H1 (cell line): ENCODE results near the gene TACR2. TPM values are rescaled to one million over a fixed set of nuclear protein-coding genes. Genes with fewer than 3 reads are reported as not detected.

Experiments used
- CTCF ChIA-PET: fragments of 300-600 bp; sonication (Branson Sonifier 250); formaldehyde crosslinking; loops from one replicate; lab custom pipeline; 2021; ENCODE audit not compliant: partially characterized antibody; lab: Charles Lee
- POLR2A ChIA-PET: fragments of 300-600 bp; sonication (Branson Sonifier 250); formaldehyde crosslinking; loops from one replicate; lab custom pipeline; 2021; ENCODE audit warnings: inconsistent platforms; ENCODE audit not compliant: partially characterized antibody; lab: Charles Lee
- DNase-seq, 2 experiments: peaks; one replicate each; pipeline versions ENCODE4 v3.0.0 to v3.0.0-alpha.2; 2010 to 2022; ENCODE audit warnings: low spot score in 2 of 2, low read depth in 1 of 2, mixed read lengths in 1 of 2
- FAIRE-seq: peaks from 2 replicates; lab custom pipeline; 2011; peaks lifted over from hg19 to GRCh38; lab: Jason Lieb, UNC
- H2AFZ ChIP-seq: 2 replicates; pipeline ENCODE4 v1.8.1; 2012; ENCODE audit warnings: low read length, inconsistent platforms
- H2AK5ac ChIP-seq: 2 replicates; pipeline ENCODE4 v1.6.1; 2013; ENCODE audit warnings: low read depth, low read length
- H2BK120ac ChIP-seq: replicated peaks from 2 replicates; pipeline ENCODE3; 2013; ENCODE audit warnings: low read depth, low read length, inconsistent platforms
- H2BK12ac ChIP-seq: 2 replicates; pipeline ENCODE4 v1.6.1; 2013; ENCODE audit warnings: low read depth, low read length
- H2BK15ac ChIP-seq: 2 replicates; pipeline ENCODE4 v1.6.1; 2013; ENCODE audit warnings: low read length
- H2BK20ac ChIP-seq: 2 replicates; pipeline ENCODE4 v1.6.1; 2013; ENCODE audit warnings: low read length
- H2BK5ac ChIP-seq: 2 replicates; pipeline ENCODE4 v1.6.1; 2013; ENCODE audit warnings: low read depth, low read length
- H3K14ac ChIP-seq: 2 replicates; pipeline ENCODE4 v1.6.1; 2013; ENCODE audit warnings: inconsistent platforms; ENCODE audit not compliant: insufficient read length
- H3K18ac ChIP-seq: 2 replicates; pipeline ENCODE4 v1.6.1; 2013; ENCODE audit warnings: low read length; ENCODE audit errors: extremely low read depth
- H3K23ac ChIP-seq: 2 replicates; pipeline ENCODE4 v1.6.1; 2013; ENCODE audit warnings: inconsistent platforms; ENCODE audit not compliant: insufficient read length
- H3K23me2 ChIP-seq: 2 replicates; pipeline ENCODE4 v1.6.1; 2013; ENCODE audit warnings: low read depth, low read length
- H3K27ac ChIP-seq: 2 replicates; pipeline ENCODE4 v1.6.1; 2011; ENCODE audit warnings: low read depth, low read length, inconsistent platforms
- H3K27me3 ChIP-seq, 4 experiments: replicated peaks in 1 of 4; 1 replicate in 1 of 4; 2 replicates in 3 of 4; pipeline versions ENCODE4 v1.6.1 to v1.8.1; 2011 to 2013; ENCODE audit warnings: low read length in 3 of 4, mild to moderate bottlenecking in 3 of 4, inconsistent platforms in 2 of 4, mixed read lengths in 2 of 4, moderate library complexity in 1 of 4; ENCODE audit not compliant: control insufficient read depth in 3 of 4, insufficient read depth in 3 of 4; ENCODE audit errors: extremely low read depth in 1 of 4
- H3K36me3 ChIP-seq, 4 experiments: 2 replicates each; pipeline versions ENCODE4 v1.6.1 to v1.8.1; 2011 to 2013; ENCODE audit warnings: mild to moderate bottlenecking in 4 of 4, low read length in 3 of 4, moderate library complexity in 2 of 4, control low read depth in 1 of 4, inconsistent platforms in 1 of 4; ENCODE audit not compliant: insufficient read depth in 4 of 4, control insufficient read depth in 2 of 4
- H3K4ac ChIP-seq: replicated peaks from 2 replicates; pipeline ENCODE3; 2013; ENCODE audit warnings: low read length, low read depth, mixed read lengths, inconsistent platforms; ENCODE audit not compliant: insufficient read length
- H3K4me1 ChIP-seq, 4 experiments: replicated peaks in 1 of 4; 1 replicate in 1 of 4; 2 replicates in 3 of 4; pipeline versions ENCODE4 v1.6.1 to v1.8.1; 2011 to 2013; ENCODE audit warnings: low read length in 3 of 4, inconsistent platforms in 2 of 4, mixed read lengths in 1 of 4; ENCODE audit not compliant: insufficient read depth in 4 of 4, control insufficient read depth in 3 of 4
- H3K4me2 ChIP-seq, 2 experiments: 2 replicates each; pipeline versions ENCODE4 v1.6.1 to v1.8.1; 2011 to 2013; ENCODE audit warnings: low read depth in 2 of 2, low read length in 2 of 2, control low read depth in 1 of 2, inconsistent platforms in 1 of 2, mild to moderate bottlenecking in 1 of 2; ENCODE audit not compliant: insufficient read depth in 1 of 2
- H3K4me3 ChIP-seq, 4 experiments: fragments of 200-600, 300-600 bp in 1 of 4; sonication (generic), shearing (Covaris generic), sonication (Bioruptor Twin) in 1 of 4; 2 replicates each; pipeline versions ENCODE4 v1.5.1 to v1.8.1; 2011 to 2016; ENCODE audit warnings: low read length in 4 of 4, low read depth in 3 of 4, control low read depth in 2 of 4, inconsistent platforms in 2 of 4, mild to moderate bottlenecking in 2 of 4, mixed read lengths in 1 of 4, moderate library complexity in 1 of 4; ENCODE audit not compliant: insufficient read depth in 2 of 4; ENCODE audit errors: extremely low read depth in 1 of 4
- H3K56ac ChIP-seq: replicated peaks from 2 replicates; pipeline ENCODE3; 2013; ENCODE audit warnings: low read depth, mild to moderate bottlenecking, mixed read lengths, low read length, inconsistent platforms; ENCODE audit not compliant: insufficient read length
- H3K79me1 ChIP-seq: 2 replicates; pipeline ENCODE4 v1.6.1; 2013; ENCODE audit warnings: low read depth, low read length, control low read depth
- H3K79me2 ChIP-seq, 2 experiments: 2 replicates each; pipeline versions ENCODE4 v1.6.1 to v1.8.1; 2012 to 2013; ENCODE audit warnings: low read length in 2 of 2, mild to moderate bottlenecking in 2 of 2, inconsistent platforms in 1 of 2; ENCODE audit not compliant: insufficient read depth in 2 of 2, control insufficient read depth in 1 of 2
- H3K9ac ChIP-seq, 4 experiments: replicated peaks in 1 of 4; 1 replicate in 1 of 4; 2 replicates in 3 of 4; pipeline versions ENCODE4 v1.6.1 to v1.8.1; 2011 to 2013; ENCODE audit warnings: low read depth in 3 of 4, low read length in 3 of 4, control low read depth in 2 of 4, mild to moderate bottlenecking in 2 of 4, moderate library complexity in 2 of 4, inconsistent platforms in 1 of 4; ENCODE audit errors: extremely low read depth in 1 of 4
- H3K9me3 ChIP-seq, 2 experiments: 2 replicates each; pipeline versions ENCODE4 v1.6.1 to v1.8.1; 2012 to 2013; ENCODE audit warnings: mild to moderate bottlenecking in 2 of 2, moderate library complexity in 2 of 2, control low read depth in 1 of 2, inconsistent platforms in 1 of 2, low read depth in 1 of 2, low read length in 1 of 2, mixed read lengths in 1 of 2; ENCODE audit not compliant: insufficient read depth in 2 of 2
- H4K20me1 ChIP-seq, 2 experiments: replicated peaks in 1 of 2; 2 replicates each; pipeline versions ENCODE3 to v1.8.1; 2011 to 2013; ENCODE audit warnings: inconsistent platforms in 2 of 2, low read length in 2 of 2, mild to moderate bottlenecking in 1 of 2; ENCODE audit not compliant: insufficient read depth in 2 of 2, control insufficient read depth in 1 of 2
- H4K5ac ChIP-seq: 2 replicates; pipeline ENCODE4 v1.6.1; 2013; ENCODE audit warnings: low read length, low read depth, mixed read lengths, inconsistent platforms; ENCODE audit not compliant: insufficient read length
- H4K8ac ChIP-seq: 2 replicates; pipeline ENCODE4 v1.8.0; 2013; ENCODE audit warnings: mild to moderate bottlenecking, moderate library complexity, low read length, inconsistent platforms; ENCODE audit not compliant: insufficient read depth; ENCODE audit errors: extremely low read depth
- H4K91ac ChIP-seq: replicated peaks from 2 replicates; pipeline ENCODE3; 2013; ENCODE audit warnings: low read length, mixed read lengths, inconsistent platforms; ENCODE audit not compliant: insufficient read length
- ASH2L ChIP-seq: fragments of 200-600, 300-600 bp; sonication (generic); IDR thresholded peaks from one replicate; pipeline ENCODE4 v1.7.1; 2017; ENCODE audit warnings: low read length
- HDAC2 ChIP-seq, 2 experiments: fragments of 300-600 bp in 1 of 2; sonication (generic) in 1 of 2; IDR thresholded peaks; 2 replicates each; pipeline ENCODE4 v1.6.1; 2011 to 2012; ENCODE audit warnings: low read depth in 2 of 2, low read length in 2 of 2, mild to moderate bottlenecking in 2 of 2, moderate library complexity in 2 of 2, borderline replicate concordance in 1 of 2, inconsistent platforms in 1 of 2
- SIRT6 ChIP-seq: IDR thresholded peaks from one replicate; pipeline ENCODE4 v1.7.1; 2012; ENCODE audit warnings: low read length, inconsistent platforms
- WGBS, 2 experiments: shearing (Covaris generic) in 1 of 2; methylation state at CpG; one replicate each; pipeline versions ENCODE4 v1.1.6 to v1.1.7; 2013 to 2015; ENCODE audit warnings: low lambda C conversion rate in 2 of 2, mixed read lengths in 2 of 2, inconsistent platforms in 1 of 2, low coverage in 1 of 2, missing lambda C conversion rate in 1 of 2; ENCODE audit not compliant: insufficient replicate concordance in 2 of 2, insufficient coverage in 1 of 2, insufficient read length in 1 of 2; ENCODE audit errors: extremely low coverage in 1 of 2, missing lambda C conversion rate in 1 of 2; 5-methylcytosine and 5-hydroxymethylcytosine counted together
- polyA plus RNA-seq, 7 experiments: library from polyadenylated mRNA; depleted of rRNA in 3 of 7; stranded (reverse) in 5 of 7; unstranded in 2 of 7; fragments of >200 nt in 5 of 7; fragments of 200-250 nt in 2 of 7; gene quantifications; 1 replicate in 5 of 7; 2 replicates in 1 of 7; 4 replicates in 1 of 7; pipeline versions ENCODE4 v1.2.1 to v1.2.3, GENCODE V29; 2011 to 2013; ENCODE audit warnings: missing spikeins in 2 of 7, mixed read lengths in 2 of 7
- total RNA-seq: library from RNA; stranded (reverse); fragmentation: NEBNext Ultra II Directional; extraction: Animal tissue kit (Norgen Biotek cat#: 25700); gene quantifications from 2 replicates; pipeline ENCODE4 v1.2.1, GENCODE V29; 2021

TACR2 gene
- total and polyA plus RNA-seq, 2 of the 8 experiments (the other 6 are each of a cell fraction or from before 2014, with no cell fraction given), result 0.06 TPM; not detected in 1

GRCh38 chr10:69403519-69403918 lies 13.2 kb downstream of the TACR2 start:
- H3K23ac ChIP-seq, result no peak overlapping the region
- no peak overlapping the region for H3K4me3 ChIP-seq
- no peak overlapping the region for H3K4ac ChIP-seq
- no peak overlapping the region for H2AFZ ChIP-seq
- peaks cover 4 to 25% (median 19%) of the 10 kb centered on the region in 4 experiments; a peak in 6 of 8 replicates for H3K36me3 ChIP-seq
- no peaks in the 10 kb centered on the region for H3K23me2 ChIP-seq
- H3K56ac ChIP-seq, result no peak overlapping the region
- no peaks in the 10 kb centered on the region for H3K79me2 ChIP-seq
- CTCF ChIA-PET, result interaction anchor here (1.0 to 7.6 kb wide), 6 partner anchors 12 to 304 kb away, joined by 3 to 69 read pairs (median 3); partner anchors contain the start of gene TACR2
- no peak overlapping the region for H3K27ac ChIP-seq
- DNase-seq (no peak), FAIRE-seq (no peak)
- peaks cover 0 to 5% of the 10 kb centered on the region in 2 experiments for H4K20me1 ChIP-seq
- H3K9me3 ChIP-seq, result no peaks in the 10 kb centered on the region
- no peak overlapping the region for H3K4me2 ChIP-seq
- H2BK20ac ChIP-seq, result no peak overlapping the region
- H2BK120ac ChIP-seq, result no peak overlapping the region
- H2AK5ac ChIP-seq, result no peak overlapping the region
- no peak overlapping the region for H2BK5ac ChIP-seq
- no peaks in the 10 kb centered on the region for H3K79me1 ChIP-seq
- H3K4me1 ChIP-seq, result peaks cover 0 to 10% (median 7%) of the 10 kb centered on the region in 4 experiments; a peak in 6 of 7 replicates
- H2BK15ac ChIP-seq, result no peak overlapping the region
- no peaks in the 10 kb centered on the region for H3K27me3 ChIP-seq
- no peak overlapping the region for H3K14ac ChIP-seq
- 86% methylated on average over 3 of the region's 3 CpGs; no CpG with 5 or more reads in 1 of the 2 experiments for WGBS, 2 experiments
- no peak overlapping the region for H2BK12ac ChIP-seq
- no peak overlapping the region for H4K8ac ChIP-seq
- no peak overlapping the region for H4K91ac ChIP-seq
- no peak overlapping the region for H3K18ac ChIP-seq
- POLR2A ChIA-PET, result interaction anchor here (0.6 to 1.1 kb wide), 2 partner anchors 14 to 287 kb away, joined by 3 read pairs; no protein-coding TSS in a partner anchor
- H4K5ac ChIP-seq, result no peak overlapping the region
- no peak overlapping the region for H3K9ac ChIP-seq
- no peak for TF ChIP-seq SIRT6
- no peak for TF ChIP-seq ASH2L
- TF ChIP-seq HDAC2 (IDR thresholded peaks at IDR 0.05; ENCODE audit: borderline replicate concordance in 1 of 2, low read depth in 2 of 2, low read length in 2 of 2), result no peak
